PFSK-1 (cell line): ENCODE results near the gene PAX8.

ENCODE experiments used
- FOXP2 ChIP-seq: optimal IDR thresholded peaks from 2 replicates; pipeline ENCODE3; 2011; ENCODE audit warnings: borderline replicate concordance, control low read depth, inconsistent platforms; ENCODE audit not compliant: insufficient read depth; ENCODE audit errors: extremely low read length, extremely low read depth
- POLR2AphosphoS5 ChIP-seq: IDR thresholded peaks from 2 replicates; pipeline ENCODE4 v1.6.1; 2012; ENCODE audit warnings: low read depth, mild to moderate bottlenecking, control low read depth, low read length, moderate library complexity
- SIN3A ChIP-seq: IDR thresholded peaks from 2 replicates; pipeline ENCODE4 v1.6.1; 2012; ENCODE audit warnings: mild to moderate bottlenecking, low read length, moderate library complexity, borderline replicate concordance; ENCODE audit not compliant: insufficient read depth
- TAF1 ChIP-seq: IDR thresholded peaks from 2 replicates; pipeline ENCODE4 v1.6.1; 2012; ENCODE audit warnings: low read length, control low read depth, borderline replicate concordance; ENCODE audit not compliant: insufficient read depth
- TF ChIP-seq, protein P1 (sequence below), 2 experiments: IDR thresholded peaks; 2 replicates each; pipeline versions ENCODE4 v1.6.1 to v1.8.0; 2011 to 2012; ENCODE audit warnings: low read depth in 2 of 2, low read length in 2 of 2, control low read depth in 1 of 2, inconsistent platforms in 1 of 2, mild to moderate bottlenecking in 1 of 2, moderate library complexity in 1 of 2; ENCODE audit not compliant: insufficient read depth in 1 of 2

Gene PAX8

DNA sequence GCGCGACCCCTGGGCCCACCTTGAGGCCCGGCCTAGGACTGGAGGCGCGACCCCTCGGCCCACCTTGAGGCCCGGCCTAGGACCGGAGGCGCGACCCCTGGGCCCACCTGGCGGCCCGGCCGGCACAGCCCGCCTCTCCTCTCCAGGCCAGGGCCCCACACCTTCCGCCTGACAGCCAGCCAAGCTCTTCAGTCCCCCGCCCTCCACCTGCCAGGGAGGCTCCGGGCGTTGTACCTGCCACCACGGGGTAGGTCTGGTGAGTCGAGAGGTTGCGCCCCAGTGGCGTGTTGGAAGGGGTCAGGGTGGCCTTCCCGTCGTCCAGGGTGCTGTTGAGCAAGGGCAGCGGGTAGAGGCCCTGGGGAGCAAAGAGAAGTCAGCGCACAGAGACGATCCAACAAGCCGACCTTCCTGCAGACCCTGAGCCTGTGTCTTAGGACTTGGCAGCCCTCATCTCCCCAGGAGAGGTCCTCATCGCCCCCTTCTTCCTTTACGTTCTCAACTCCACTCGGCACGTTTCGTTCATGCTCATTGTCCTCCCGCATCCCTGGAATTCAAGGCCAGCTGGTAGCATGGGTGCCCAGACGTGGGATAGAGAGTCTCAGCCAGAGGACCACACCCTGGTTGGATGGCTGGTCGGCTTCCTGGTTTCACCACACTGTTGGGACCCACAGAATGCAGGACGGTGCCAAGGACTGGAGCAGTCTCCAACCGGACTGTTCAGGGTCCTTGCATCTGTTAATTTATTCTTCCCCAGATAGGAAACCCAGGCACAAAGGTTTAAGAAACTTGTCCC, 42.2 kb downstream of the PAX8 start:
- TF ChIP-seq SIN3A (no peak), FOXP2 (no peak), TAF1 (no peak), POLR2AphosphoS5 (no peak)
- TF ChIP-seq, protein P1, sequence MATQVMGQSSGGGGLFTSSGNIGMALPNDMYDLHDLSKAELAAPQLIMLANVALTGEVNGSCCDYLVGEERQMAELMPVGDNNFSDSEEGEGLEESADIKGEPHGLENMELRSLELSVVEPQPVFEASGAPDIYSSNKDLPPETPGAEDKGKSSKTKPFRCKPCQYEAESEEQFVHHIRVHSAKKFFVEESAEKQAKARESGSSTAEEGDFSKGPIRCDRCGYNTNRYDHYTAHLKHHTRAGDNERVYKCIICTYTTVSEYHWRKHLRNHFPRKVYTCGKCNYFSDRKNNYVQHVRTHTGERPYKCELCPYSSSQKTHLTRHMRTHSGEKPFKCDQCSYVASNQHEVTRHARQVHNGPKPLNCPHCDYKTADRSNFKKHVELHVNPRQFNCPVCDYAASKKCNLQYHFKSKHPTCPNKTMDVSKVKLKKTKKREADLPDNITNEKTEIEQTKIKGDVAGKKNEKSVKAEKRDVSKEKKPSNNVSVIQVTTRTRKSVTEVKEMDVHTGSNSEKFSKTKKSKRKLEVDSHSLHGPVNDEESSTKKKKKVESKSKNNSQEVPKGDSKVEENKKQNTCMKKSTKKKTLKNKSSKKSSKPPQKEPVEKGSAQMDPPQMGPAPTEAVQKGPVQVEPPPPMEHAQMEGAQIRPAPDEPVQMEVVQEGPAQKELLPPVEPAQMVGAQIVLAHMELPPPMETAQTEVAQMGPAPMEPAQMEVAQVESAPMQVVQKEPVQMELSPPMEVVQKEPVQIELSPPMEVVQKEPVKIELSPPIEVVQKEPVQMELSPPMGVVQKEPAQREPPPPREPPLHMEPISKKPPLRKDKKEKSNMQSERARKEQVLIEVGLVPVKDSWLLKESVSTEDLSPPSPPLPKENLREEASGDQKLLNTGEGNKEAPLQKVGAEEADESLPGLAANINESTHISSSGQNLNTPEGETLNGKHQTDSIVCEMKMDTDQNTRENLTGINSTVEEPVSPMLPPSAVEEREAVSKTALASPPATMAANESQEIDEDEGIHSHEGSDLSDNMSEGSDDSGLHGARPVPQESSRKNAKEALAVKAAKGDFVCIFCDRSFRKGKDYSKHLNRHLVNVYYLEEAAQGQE (IDR thresholded peaks at IDR 0.05; ENCODE audit: insufficient read depth in 1 of 2, low read depth in 2 of 2, low read length in 2 of 2), result no peak

DNA sequence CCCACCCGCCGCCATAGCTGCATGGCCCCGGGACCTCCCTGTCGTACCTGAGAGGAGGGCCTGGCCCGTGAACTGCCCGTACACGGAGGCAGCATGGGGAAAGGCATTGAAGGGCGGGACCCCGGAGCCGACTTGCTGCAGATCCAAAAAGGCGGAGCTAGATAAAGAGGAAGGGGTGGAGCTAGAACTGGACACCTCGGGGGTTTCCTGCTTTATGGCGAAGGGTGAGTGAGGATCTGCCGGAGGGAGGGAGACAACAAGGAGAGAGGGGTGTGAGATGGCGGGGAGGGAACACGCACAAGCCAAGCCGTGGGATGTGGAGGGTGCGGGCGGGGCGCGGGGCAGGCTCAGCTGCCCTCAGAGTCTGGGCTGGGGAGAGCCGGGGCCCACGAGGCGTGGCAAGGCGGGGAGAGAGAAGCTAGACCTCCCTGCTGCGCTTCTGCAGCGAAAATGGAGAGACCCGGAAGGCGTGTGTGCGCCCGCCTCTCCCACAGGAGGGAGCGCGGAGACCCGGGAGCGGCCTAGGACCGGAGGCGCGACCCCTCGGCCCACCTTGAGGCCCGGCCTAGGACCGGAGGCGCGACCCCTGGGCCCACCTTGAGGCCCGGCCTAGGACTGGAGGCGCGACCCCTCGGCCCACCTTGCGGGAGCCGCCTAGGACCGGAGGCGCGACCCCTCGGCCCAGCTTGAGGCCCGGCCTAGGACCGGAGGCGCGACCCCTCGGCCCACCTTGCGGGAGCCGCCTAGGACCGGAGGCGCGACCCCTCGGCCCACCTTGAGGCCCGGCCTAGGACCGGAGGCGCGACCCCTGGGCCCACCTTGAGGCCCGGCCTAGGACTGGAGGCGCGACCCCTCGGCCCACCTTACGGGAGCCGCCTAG, 43.1 kb downstream of the PAX8 start:
- TF ChIP-seq POLR2AphosphoS5 (peak; percentile 58; the same call in 1 of the 2 replicates), TAF1 (0 out of 2 replicates have a peak, but pooled peaks have one; percentile 25)

DNA sequence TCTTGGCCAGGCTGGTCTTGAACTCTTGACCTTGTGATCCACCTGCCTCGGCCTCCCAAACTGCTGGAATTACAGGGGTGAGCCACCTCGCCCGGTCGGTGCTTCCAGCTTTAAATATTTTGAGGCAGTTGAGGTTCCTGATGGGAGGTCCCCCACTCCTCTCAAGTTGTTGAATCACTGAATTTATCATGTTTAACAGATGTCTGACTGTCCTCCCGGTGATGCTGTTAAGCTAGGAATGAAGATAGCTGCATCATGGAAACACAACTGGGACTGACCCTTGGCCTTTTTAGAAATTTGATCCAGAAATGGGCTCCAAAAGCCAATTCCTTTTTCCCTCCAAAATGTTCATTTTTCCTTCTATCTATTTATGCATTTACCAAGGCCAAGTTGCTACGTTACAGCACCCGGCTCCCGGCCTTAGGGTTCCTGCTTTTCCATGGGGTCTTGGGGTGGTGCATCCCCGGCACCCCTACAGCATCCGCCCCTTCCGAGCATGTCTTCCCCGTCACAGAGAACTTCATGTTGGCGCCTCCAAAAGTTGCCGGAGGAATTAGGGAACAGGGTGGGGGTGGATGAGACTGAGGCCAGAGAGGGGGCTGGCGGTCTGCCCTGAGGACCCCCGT, 43.9 kb downstream of the PAX8 start:
- no peak for TF ChIP-seq FOXP2
- TF ChIP-seq TAF1, result no peak
- TF ChIP-seq POLR2AphosphoS5, result no peak
- TF ChIP-seq, protein P1 (IDR thresholded peaks at IDR 0.05; ENCODE audit: insufficient read depth in 1 of 2, low read depth in 2 of 2, low read length in 2 of 2), result no peak
- TF ChIP-seq SIN3A, result no peak

DNA sequence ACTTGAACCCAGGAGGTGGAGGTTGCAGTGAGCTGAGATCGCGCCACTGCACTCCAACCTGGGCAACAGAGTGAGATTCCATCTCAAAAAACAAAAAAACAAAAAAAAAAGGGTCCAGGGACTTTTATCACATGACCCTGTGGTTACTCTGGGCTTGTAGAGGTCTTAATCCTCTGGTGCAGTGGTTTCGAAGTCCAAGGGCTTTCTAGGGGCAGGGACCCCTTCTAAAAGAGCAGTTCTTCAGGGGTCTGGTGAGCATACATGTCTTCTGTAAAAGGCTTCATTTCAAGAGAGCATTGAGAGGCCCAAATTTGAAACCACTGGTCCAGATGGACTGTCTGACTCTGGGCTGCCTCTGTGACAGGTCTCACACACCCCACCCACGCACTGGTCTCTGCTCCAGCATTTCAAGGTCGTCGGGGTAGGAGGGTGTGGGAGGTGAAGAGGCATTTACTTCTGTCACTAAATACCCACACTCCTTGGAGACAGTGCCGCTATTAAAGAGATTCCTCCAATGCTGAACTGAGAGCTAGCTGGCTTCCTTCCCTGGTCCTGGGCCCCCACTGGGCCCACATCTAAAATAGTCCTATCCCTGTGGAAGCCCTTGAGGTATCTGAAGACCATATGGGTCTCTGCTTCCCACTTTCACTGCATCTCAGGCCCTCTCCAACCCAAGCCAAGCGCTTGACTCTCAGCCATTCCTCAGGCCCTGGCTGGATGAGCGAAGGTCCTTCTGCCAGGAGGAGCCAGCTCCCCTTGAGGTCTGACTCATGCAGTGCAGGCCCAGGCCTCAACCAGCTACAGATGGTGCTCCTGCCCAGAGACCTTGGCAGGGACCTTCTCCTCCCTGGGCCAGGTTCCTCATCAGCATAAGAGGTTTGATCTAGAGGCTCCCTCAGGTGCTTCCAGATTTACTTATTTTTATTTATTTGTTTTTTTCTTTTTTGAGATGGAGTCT, 44.8 kb downstream of the PAX8 start:
- TF ChIP-seq SIN3A (no peak), POLR2AphosphoS5 (no peak), FOXP2 (no peak), TAF1 (no peak)
- TF ChIP-seq, protein P1 (IDR thresholded peaks at IDR 0.05; ENCODE audit: insufficient read depth in 1 of 2, low read depth in 2 of 2, low read length in 2 of 2), result no peak
